Type B pancreatic cell (in vitro differentiated cells): Measurements from ENCODE around the gene TSC2. TPM values are rescaled to one million over a fixed set of nuclear protein-coding genes. Genes with fewer than 3 reads are reported as not detected.

ENCODE experiments used
- DNase-seq: peaks from one replicate; pipeline ENCODE4 v3.0.0; 2021; ENCODE audit warnings: mixed read lengths; ENCODE audit not compliant: unreplicated experiment; ENCODE audit errors: extremely low spot score
- H3K27ac Mint-ChIP-seq: 2 replicates; pipeline ENCODE4 v1.8.0; 2021; ENCODE audit warnings: mild to moderate bottlenecking, mixed read lengths
- H3K27me3 Mint-ChIP-seq: 2 replicates; pipeline ENCODE4 v1.8.0; 2021; ENCODE audit warnings: mixed read lengths
- H3K36me3 Mint-ChIP-seq: 2 replicates; pipeline ENCODE4 v1.8.0; 2021; ENCODE audit warnings: mixed read lengths
- H3K4me1 Mint-ChIP-seq: one replicate; pipeline ENCODE4 v1.8.0; 2021; ENCODE audit warnings: mixed read lengths; ENCODE audit not compliant: unreplicated experiment
- H3K4me3 Mint-ChIP-seq: 2 replicates; pipeline ENCODE4 v1.8.0; 2021; ENCODE audit warnings: mild to moderate bottlenecking, mixed read lengths
- H3K9me3 Mint-ChIP-seq: 2 replicates; pipeline ENCODE4 v1.8.0; 2021; ENCODE audit warnings: mixed read lengths
- CTCF ChIP-seq: fragments of 200-600 bp; sonication (generic); conservative IDR thresholded peaks from 2 replicates; pipeline ENCODE4 v1.5.0; 2021; ENCODE audit warnings: antibody characterized with exemption, mild to moderate bottlenecking
- total RNA-seq: library from RNA; stranded (reverse); gene quantifications from 2 replicates; pipeline ENCODE4 v1.2.1, GENCODE V29; 2021; ENCODE audit warnings: low replicate concordance

Gene TSC2
- total RNA-seq, 1 donor from 2014 or later, result 208 TPM

GRCh38 chr16:2042171-2042985, 5.4 kb upstream of the TSC2 start:
- H3K27ac Mint-ChIP-seq, result no peak overlapping the region
- H3K4me3 Mint-ChIP-seq, result no peak overlapping the region
- no peaks in the 10 kb centered on the region for H3K27me3 Mint-ChIP-seq
- peaks cover 3% of the 10 kb centered on the region for H3K36me3 Mint-ChIP-seq
- H3K4me1 Mint-ChIP-seq, result peaks cover 19% of the 10 kb centered on the region
- no peak for DNase-seq
- H3K9me3 Mint-ChIP-seq, result no peaks in the 10 kb centered on the region
- no peak for TF ChIP-seq CTCF

GRCh38 chr16:2042986-2043666, 4.7 kb upstream of the TSC2 start:
- H3K4me1 Mint-ChIP-seq, result peaks cover 19% of the 10 kb centered on the region
- H3K36me3 Mint-ChIP-seq, result peaks cover 3% of the 10 kb centered on the region
- no peak for TF ChIP-seq CTCF
- no peak overlapping the region for H3K4me3 Mint-ChIP-seq
- no peak for DNase-seq
- H3K9me3 Mint-ChIP-seq, result no peaks in the 10 kb centered on the region
- H3K27me3 Mint-ChIP-seq, result no peaks in the 10 kb centered on the region
- H3K27ac Mint-ChIP-seq, result peak overlapping the region; percentile 70

DNA sequence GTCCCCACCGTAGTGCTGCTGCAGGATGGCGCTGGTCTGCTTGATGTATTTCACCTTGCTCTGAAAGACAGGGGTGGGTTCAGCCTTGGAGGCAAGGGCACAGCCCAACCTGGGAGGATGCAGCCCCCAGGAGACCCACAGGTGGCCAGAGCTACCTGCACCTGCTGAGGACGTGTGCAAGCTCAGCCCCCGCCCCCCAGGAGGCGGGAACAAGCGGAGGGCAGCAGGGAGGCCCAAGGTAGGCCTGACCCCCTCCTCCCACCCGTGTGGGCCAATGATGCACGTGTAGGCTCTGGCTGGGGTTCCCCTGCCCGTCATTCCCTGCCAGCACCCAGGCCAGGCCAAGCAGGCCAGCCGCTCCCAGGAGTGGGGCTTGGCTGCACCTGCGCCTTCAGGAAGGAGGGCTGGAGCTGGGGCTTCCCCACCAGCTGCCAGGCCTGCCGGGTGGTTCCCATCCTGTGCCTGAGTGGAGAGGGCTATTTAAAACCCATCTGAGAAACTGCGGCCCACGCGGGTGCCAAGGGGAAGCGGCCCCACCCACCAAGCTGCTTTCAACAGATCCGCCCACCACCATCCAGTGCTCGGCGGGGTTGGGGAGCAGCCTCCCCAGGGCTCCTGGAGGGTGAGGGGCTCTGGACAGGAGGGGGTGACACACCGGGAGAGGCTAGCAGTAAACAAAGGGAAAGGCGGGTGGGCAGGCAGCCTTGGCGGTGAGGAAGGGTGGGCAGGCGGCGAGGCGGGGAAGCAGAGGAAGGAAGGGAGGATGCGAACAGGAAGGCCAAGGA, 3.9 kb upstream of the TSC2 start:
- no peak for DNase-seq
- H3K36me3 Mint-ChIP-seq, result peaks cover 3% of the 10 kb centered on the region
- peaks cover 23% of the 10 kb centered on the region for H3K4me1 Mint-ChIP-seq
- H3K27ac Mint-ChIP-seq, result no peak overlapping the region
- TF ChIP-seq CTCF, result no peak
- no peaks in the 10 kb centered on the region for H3K27me3 Mint-ChIP-seq
- no peaks in the 10 kb centered on the region for H3K9me3 Mint-ChIP-seq
- no peak overlapping the region for H3K4me3 Mint-ChIP-seq

- peaks cover 17% of the 10 kb centered on the region for H3K4me1 Mint-ChIP-seq
- H3K36me3 Mint-ChIP-seq, result peaks cover 3% of the 10 kb centered on the region
- TF ChIP-seq CTCF, result no peak
- no peaks in the 10 kb centered on the region for H3K27me3 Mint-ChIP-seq
- no peak overlapping the region for H3K27ac Mint-ChIP-seq
- no peak for DNase-seq
- no peaks in the 10 kb centered on the region for H3K9me3 Mint-ChIP-seq
- H3K4me3 Mint-ChIP-seq, result no peak overlapping the region
Measured at GRCh38 chr16:2044541-2044940, 3.2 kb upstream of the TSC2 start.

DNA sequence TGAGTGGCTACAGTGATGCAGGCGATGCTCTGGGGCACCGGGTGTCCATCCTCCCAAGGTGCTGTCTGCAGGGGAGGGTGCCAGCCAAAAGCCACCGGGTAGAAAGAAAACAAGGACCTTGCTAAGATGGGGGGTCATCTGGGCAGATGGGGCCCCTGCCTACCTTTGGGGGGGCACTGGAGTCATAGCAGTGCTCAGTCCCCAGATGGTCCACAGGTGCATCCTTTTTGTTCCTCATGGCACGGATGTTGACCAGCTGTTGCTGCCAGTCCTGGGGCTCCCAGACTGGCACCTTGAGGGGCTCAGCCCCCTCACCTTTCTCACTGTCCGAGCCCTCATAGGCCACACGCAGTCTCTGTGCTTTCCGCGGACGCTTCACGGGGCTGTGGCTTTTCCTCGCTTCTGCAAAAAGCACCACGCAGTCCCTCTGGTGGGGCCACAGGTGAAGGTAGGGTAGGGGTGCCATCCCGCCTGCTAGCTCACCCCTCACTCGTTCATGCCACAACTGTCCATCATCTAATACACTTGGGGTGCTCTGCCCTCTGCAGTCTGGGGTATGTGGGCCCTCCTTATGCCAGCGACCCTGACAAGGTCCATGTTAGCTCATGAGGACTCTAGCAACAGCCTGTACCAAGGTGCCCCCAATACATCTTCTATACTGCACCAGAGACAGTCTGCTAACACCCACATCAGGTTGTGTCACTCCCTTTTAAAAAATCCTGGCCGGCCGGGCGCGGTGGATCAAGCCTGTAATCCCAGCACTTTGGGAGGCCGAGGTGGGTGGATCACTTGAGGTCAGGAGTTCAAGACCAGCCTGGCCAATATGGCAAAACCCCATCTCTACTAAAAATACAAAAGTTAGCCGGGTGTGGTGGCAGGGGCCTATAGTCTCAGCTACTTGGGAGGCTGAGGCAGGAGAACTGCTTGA, 1.6 kb upstream of the TSC2 start:
- Mint-ChIP-seq H3K36me3 (peaks cover 3% of the 10 kb centered on the region), H3K9me3 (no peaks in the 10 kb centered on the region), H3K4me1 (peaks cover 15% of the 10 kb centered on the region), H3K4me3 (peak overlapping the region; percentile 93), H3K27me3 (no peaks in the 10 kb centered on the region), H3K27ac (no peak overlapping the region)
- no peak for TF ChIP-seq CTCF
- no peak for DNase-seq
